ENCODE measurements around the gene ACTR3.
A peak's percentile ranks its signal among the peaks of the same experiment; 100 is the strongest.

Gene ACTR3

DNA sequence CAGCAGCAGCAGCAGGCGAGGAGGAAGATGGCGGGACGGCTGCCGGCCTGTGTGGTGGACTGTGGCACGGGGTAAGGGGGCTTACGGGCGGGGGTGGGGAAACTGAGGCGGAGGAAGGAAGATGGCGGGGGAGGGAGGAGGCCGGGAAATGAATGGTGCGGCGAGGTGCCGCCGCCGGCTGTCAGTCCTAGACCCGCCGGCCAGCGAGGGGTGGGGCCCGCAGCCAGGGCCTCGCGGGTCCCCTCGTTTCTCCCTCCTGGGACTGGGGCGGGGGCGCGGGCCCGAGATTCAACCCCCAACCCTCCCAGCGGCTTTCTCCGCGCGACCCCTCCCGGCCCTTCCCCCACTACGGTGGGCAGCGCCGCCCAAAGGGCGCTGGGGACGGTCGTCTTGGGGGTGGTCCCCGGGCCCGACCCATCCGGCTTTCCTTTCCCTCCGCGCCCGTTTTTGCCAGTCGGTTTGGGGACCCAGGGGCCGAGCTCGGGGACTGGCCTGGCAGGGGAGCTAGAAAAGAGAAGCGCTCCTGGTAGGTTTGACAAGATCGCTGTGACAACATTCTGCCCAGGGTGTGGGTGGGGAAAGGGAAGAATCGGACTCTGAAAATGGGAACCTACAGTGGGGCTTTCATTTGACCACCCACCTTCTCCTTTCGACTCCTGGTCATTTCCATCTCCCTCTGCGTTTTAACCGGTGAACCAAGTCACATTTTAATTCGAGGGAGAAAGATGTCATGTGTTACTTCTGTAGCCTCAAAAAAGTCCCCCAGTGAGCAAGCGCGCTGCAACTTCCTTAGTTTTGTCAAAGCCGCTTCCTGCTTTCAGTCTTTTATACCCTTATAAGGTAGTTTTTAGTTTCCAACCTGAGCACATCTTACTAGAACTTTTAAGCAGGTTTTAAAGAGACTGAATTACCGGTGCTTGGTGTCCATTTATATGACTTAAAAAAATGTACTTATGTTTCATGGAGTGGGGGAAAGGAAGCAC is 655 bp downstream of the ACTR3 start:
- DNase-seq (ENCODE audit: low read depth in 1 of 2, low spot score in 1 of 2) = peak in 1 of 2 experiments; percentile 84
- Histone ChIP-seq H3K27me3 (ENCODE audit: insufficient read depth, poor library complexity, severe bottlenecking) (no peaks in the 10 kb centered on the region), H3K27ac (replicated peaks) (peak overlapping the region; percentile 99), H3K4me3 (replicated peaks; ENCODE audit: insufficient read depth, low read length) (peak overlapping the region; percentile 72)
- TF ChIP-seq POLR2AphosphoS5 (IDR thresholded peaks at IDR 0.05; ENCODE audit: low read depth) = peak; percentile 29; the same call in 1 of the 2 replicates
- peak; percentile 44 for TF ChIP-seq SPI1 (IDR thresholded peaks at IDR 0.05; ENCODE audit: borderline replicate concordance, low read depth)
- TF ChIP-seq GABPA (IDR thresholded peaks at IDR 0.05; ENCODE audit: low read depth) = 0 out of 2 replicates have a peak, but pooled peaks have one; percentile 29
- TF ChIP-seq, protein P1, sequence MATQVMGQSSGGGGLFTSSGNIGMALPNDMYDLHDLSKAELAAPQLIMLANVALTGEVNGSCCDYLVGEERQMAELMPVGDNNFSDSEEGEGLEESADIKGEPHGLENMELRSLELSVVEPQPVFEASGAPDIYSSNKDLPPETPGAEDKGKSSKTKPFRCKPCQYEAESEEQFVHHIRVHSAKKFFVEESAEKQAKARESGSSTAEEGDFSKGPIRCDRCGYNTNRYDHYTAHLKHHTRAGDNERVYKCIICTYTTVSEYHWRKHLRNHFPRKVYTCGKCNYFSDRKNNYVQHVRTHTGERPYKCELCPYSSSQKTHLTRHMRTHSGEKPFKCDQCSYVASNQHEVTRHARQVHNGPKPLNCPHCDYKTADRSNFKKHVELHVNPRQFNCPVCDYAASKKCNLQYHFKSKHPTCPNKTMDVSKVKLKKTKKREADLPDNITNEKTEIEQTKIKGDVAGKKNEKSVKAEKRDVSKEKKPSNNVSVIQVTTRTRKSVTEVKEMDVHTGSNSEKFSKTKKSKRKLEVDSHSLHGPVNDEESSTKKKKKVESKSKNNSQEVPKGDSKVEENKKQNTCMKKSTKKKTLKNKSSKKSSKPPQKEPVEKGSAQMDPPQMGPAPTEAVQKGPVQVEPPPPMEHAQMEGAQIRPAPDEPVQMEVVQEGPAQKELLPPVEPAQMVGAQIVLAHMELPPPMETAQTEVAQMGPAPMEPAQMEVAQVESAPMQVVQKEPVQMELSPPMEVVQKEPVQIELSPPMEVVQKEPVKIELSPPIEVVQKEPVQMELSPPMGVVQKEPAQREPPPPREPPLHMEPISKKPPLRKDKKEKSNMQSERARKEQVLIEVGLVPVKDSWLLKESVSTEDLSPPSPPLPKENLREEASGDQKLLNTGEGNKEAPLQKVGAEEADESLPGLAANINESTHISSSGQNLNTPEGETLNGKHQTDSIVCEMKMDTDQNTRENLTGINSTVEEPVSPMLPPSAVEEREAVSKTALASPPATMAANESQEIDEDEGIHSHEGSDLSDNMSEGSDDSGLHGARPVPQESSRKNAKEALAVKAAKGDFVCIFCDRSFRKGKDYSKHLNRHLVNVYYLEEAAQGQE (IDR thresholded peaks at IDR 0.05; ENCODE audit: insufficient replicate concordance, low read depth) = no peak

DNA sequence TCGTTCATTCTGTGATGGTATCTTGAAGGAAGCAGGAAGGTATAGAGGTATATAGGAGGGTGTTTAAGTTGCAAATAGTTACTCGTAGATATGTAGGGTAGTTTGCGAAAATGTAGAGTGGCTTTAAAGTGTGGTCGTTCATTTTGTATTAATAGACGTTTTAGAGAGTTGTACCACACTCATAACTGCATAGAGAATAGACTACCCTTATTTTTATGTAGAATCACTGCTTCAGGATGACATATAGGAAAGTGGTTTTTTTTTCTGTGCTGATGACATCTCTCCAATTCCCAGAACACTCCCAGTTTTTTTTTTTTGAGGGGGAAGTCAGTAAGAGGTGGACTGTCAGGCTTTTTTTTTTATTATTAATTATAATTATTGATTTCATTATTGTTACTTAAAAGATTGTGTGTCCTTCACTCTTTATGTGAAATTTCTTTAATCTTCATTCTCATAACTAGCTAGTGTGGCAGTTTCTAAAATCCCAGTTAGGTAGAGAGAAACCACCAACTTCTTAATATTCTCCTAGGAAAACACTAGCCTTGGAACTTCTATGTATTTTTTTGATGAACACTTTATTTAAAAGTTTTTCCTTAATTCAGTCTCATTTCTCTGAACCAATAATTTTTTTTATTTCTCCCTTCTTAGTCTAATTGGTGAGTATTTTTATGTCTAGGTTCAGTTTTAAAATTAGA is 1.5 kb downstream of the ACTR3 start:
- H3K27me3 ChIP-seq (ENCODE audit: insufficient read depth, poor library complexity, severe bottlenecking) = no peaks in the 10 kb centered on the region
- DNase-seq (ENCODE audit: low read depth in 1 of 2, low spot score in 1 of 2) = no peak
- H3K27ac ChIP-seq (replicated peaks) = peak overlapping the region; percentile 99
- peak overlapping the region; percentile 72 for H3K4me3 ChIP-seq (replicated peaks; ENCODE audit: insufficient read depth, low read length)
- no peak for TF ChIP-seq POLR2AphosphoS5 (IDR thresholded peaks at IDR 0.05; ENCODE audit: low read depth)
- TF ChIP-seq SPI1 (IDR thresholded peaks at IDR 0.05; ENCODE audit: borderline replicate concordance, low read depth) = no peak
- TF ChIP-seq, protein P2, sequence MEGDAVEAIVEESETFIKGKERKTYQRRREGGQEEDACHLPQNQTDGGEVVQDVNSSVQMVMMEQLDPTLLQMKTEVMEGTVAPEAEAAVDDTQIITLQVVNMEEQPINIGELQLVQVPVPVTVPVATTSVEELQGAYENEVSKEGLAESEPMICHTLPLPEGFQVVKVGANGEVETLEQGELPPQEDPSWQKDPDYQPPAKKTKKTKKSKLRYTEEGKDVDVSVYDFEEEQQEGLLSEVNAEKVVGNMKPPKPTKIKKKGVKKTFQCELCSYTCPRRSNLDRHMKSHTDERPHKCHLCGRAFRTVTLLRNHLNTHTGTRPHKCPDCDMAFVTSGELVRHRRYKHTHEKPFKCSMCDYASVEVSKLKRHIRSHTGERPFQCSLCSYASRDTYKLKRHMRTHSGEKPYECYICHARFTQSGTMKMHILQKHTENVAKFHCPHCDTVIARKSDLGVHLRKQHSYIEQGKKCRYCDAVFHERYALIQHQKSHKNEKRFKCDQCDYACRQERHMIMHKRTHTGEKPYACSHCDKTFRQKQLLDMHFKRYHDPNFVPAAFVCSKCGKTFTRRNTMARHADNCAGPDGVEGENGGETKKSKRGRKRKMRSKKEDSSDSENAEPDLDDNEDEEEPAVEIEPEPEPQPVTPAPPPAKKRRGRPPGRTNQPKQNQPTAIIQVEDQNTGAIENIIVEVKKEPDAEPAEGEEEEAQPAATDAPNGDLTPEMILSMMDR (IDR thresholded peaks at IDR 0.05; ENCODE audit: insufficient read depth, low read length) = no peak
- no peak for TF ChIP-seq GABPA (IDR thresholded peaks at IDR 0.05; ENCODE audit: low read depth)
- TF ChIP-seq, protein P1 (IDR thresholded peaks at IDR 0.05; ENCODE audit: insufficient replicate concordance, low read depth) = no peak

DNA sequence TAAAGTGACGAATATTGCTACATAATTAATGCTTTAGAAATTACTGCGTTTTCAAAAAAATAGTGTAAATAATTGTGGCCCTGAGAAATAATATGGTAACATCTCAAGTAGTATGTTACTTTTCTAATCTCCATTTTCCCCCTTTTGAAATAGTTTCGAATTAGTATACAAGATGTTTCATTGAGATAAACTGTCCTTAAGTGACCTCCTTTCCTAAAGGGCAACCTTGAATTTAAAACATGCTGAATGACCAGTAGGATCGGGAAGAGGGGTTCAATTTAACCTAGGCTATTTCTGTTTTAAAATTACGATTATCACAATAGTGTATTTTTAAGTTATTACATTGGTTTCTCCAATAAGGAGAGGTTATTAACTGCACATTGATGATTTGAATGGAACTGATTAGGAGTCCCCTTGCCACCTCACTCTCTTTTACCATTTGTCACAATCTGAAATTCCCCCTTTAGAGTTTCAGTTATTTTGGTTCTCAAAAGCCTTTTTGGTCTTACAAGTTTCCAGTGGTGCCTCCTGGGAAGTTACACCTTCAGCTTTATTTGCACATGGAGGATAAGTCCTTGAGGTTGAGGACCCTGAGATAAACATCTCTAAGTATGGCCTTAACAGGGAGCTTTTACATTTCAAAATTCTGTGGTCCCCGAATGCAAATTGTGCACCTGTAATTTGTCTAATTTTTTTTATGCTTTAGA is 2.3 kb downstream of the ACTR3 start:
- H3K27ac ChIP-seq (replicated peaks) = peak overlapping the region; percentile 99
- H3K27me3 ChIP-seq (ENCODE audit: insufficient read depth, poor library complexity, severe bottlenecking) = no peaks in the 10 kb centered on the region
- DNase-seq (ENCODE audit: low read depth in 1 of 2, low spot score in 1 of 2) = no peak
- TF ChIP-seq, protein P1 (IDR thresholded peaks at IDR 0.05; ENCODE audit: insufficient replicate concordance, low read depth) = no peak
- TF ChIP-seq POLR2AphosphoS5 (IDR thresholded peaks at IDR 0.05; ENCODE audit: low read depth) (no peak), SPI1 (IDR thresholded peaks at IDR 0.05; ENCODE audit: borderline replicate concordance, low read depth) (no peak), GABPA (IDR thresholded peaks at IDR 0.05; ENCODE audit: low read depth) (no peak)
- TF ChIP-seq, protein P2 (IDR thresholded peaks at IDR 0.05; ENCODE audit: insufficient read depth, low read length) = no peak
- peak overlapping the region; percentile 72 for H3K4me3 ChIP-seq (replicated peaks; ENCODE audit: insufficient read depth, low read length)

Data from HL-60 (cell line).